WI38 (cell line): ENCODE data around the gene LRP11.

Experiments
- H3K4me3 ChIP-seq: 2 replicates; pipeline ENCODE4 v1.5.1; 2011; ENCODE audit warnings: low read depth, mild to moderate bottlenecking, control low read depth, low read length
- CTCF ChIP-seq: IDR thresholded peaks from 2 replicates; pipeline ENCODE4 v1.5.1; 2012; ENCODE audit warnings: low read depth, mild to moderate bottlenecking, control low read depth, low read length

The LRP11 gene

GRCh38 chr6:149900620-149901443 is 36.7 kb upstream of the LRP11 start:
- H3K4me3 ChIP-seq = no peak overlapping the region
- no peak for TF ChIP-seq CTCF

- H3K4me3 ChIP-seq = no peak overlapping the region
- TF ChIP-seq CTCF = no peak
Observed at GRCh38 chr6:149899926-149900619, 35.9 kb upstream of the LRP11 start.

GRCh38 chr6:149899486-149899885 is 35.3 kb upstream of the LRP11 start:
- TF ChIP-seq CTCF = no peak
- H3K4me3 ChIP-seq = no peak overlapping the region

GRCh38 chr6:149898966-149899365 is 34.8 kb upstream of the LRP11 start:
- no peak overlapping the region for H3K4me3 ChIP-seq
- TF ChIP-seq CTCF = no peak

GRCh38 chr6:149897855-149898744 is 33.9 kb upstream of the LRP11 start, which contains the start of gene RAET1E:
Gene RAET1E (minus strand): TSS chr6:149898113. CDS start chr6:149890901, 7,212 bp downstream.
- H3K4me3 ChIP-seq = peak within 1 kb of the TSS; percentile 53
- no peak for TF ChIP-seq CTCF

GRCh38 chr6:149897015-149897697 is 33.0 kb upstream of the LRP11 start:
- peak overlapping the region; percentile 53 for H3K4me3 ChIP-seq
- TF ChIP-seq CTCF = no peak
